ENCODE results near the gene PSKH1.

- TF ChIP-seq CTCF (conservative IDR thresholded peaks at IDR 0.05; ENCODE audit: low read length) (no peak), EZH2phosphoT487 (IDR thresholded peaks at IDR 0.05; ENCODE audit: borderline replicate concordance) (no peak)
Observed at GRCh38 chr16:67923414-67924116, 30.5 kb downstream of the PSKH1 start.

Data from Loucy (cell line).